Tibial nerve (tissue), 4 donors: ENCODE measurements around the gene BRMS1. TPM values are rescaled to one million over a fixed set of nuclear protein-coding genes. Genes with fewer than 3 reads are reported as not detected.

Experiments
- DNase-seq, 2 donors: peaks; one replicate each; pipeline ENCODE4 v3.0.0-alpha.2; 2019; ENCODE audit warnings: low spot score in 2 of 2
- H3K27ac ChIP-seq, 4 donors: fragments of 200-600 bp; sonication (generic) in 3 of 4; one replicate each; pipeline ENCODE4 v1.5.1; 2017 to 2019; ENCODE audit warnings: mild to moderate bottlenecking in 1 of 4
- H3K27me3 ChIP-seq, 2 donors: fragments of 200-600 bp; sonication (generic) in 1 of 2; one replicate each; pipeline versions ENCODE4 v1.5.1 to v1.6.0; 2017 to 2019
- H3K36me3 ChIP-seq, 3 donors: fragments of 200-600 bp; sonication (generic); one replicate each; pipeline ENCODE4 v1.5.1; 2018 to 2019
- H3K4me1 ChIP-seq, 4 donors: fragments of 200-600 bp; sonication (generic) in 3 of 4; one replicate each; pipeline ENCODE4 v1.5.1; 2017 to 2019
- H3K4me3 ChIP-seq, 4 donors: fragments of 200-600 bp; sonication (generic) in 3 of 4; one replicate each; pipeline ENCODE4 v1.5.1; 2017 to 2019; ENCODE audit warnings: mild to moderate bottlenecking in 1 of 4, moderate library complexity in 1 of 4
- H3K9me3 ChIP-seq, 4 donors: fragments of 200-600 bp; sonication (generic) in 3 of 4; one replicate each; pipeline ENCODE4 v1.5.1; 2017 to 2019
- EP300 ChIP-seq, 2 donors: sonication (generic); formaldehyde crosslinking; IDR thresholded peaks; one replicate each; pipeline ENCODE4 v1.6.1; 2017; ENCODE audit warnings: antibody characterized with exemption in 2 of 2, mild to moderate bottlenecking in 1 of 2
- POLR2A ChIP-seq, 2 donors: fragments of 450-650 bp; IDR thresholded peaks; one replicate each; pipeline ENCODE4 v1.6.1; 2017; ENCODE audit warnings: antibody characterized with exemption in 2 of 2, mild to moderate bottlenecking in 2 of 2, moderate library complexity in 2 of 2
- WGBS, 2 donors: methylation state at CpG; one replicate each; pipeline ENCODE4 v1.1.5; 2018; 5-methylcytosine and 5-hydroxymethylcytosine counted together
- total RNA-seq, 4 donors: library from RNA; depleted of rRNA; stranded (reverse); fragments of >200 nt; gene quantifications; one replicate each; pipeline ENCODE4 v1.1.0, GENCODE V29; 2016
- TF ChIP-seq, protein P1 (sequence below), 5 experiments: fragments of 200-600 bp in 3 of 5; fragments of 450-650 bp in 2 of 5; sonication (generic) in 3 of 5; IDR thresholded peaks; one replicate each; pipeline ENCODE4 v1.5.1; 2016 to 2019; ENCODE audit warnings: antibody characterized with exemption in 5 of 5, mild to moderate bottlenecking in 3 of 5, moderate library complexity in 2 of 5

The BRMS1 gene
- total RNA-seq, 4 donors from 2014 or later, result 27.2 to 44.7 (median 34.8) TPM

- Histone ChIP-seq H3K4me3 (no peak overlapping the region), H3K9me3 (no peaks in the 10 kb centered on the region), H3K4me1 (peaks cover 0 to 38% (median 25%) of the 10 kb centered on the region in 4 donors), H3K27me3 (no peaks in the 10 kb centered on the region), H3K27ac (no peak overlapping the region), H3K36me3 (peaks cover 0 to 76% (median 30%) of the 10 kb centered on the region in 3 donors)
- 70 to 85% methylated on average over 12 to 16 of the region's 17 CpGs for WGBS, 2 donors
- TF ChIP-seq POLR2A (IDR thresholded peaks at IDR 0.05) (no peak), EP300 (IDR thresholded peaks at IDR 0.05) (no peak)
- TF ChIP-seq, protein P1, sequence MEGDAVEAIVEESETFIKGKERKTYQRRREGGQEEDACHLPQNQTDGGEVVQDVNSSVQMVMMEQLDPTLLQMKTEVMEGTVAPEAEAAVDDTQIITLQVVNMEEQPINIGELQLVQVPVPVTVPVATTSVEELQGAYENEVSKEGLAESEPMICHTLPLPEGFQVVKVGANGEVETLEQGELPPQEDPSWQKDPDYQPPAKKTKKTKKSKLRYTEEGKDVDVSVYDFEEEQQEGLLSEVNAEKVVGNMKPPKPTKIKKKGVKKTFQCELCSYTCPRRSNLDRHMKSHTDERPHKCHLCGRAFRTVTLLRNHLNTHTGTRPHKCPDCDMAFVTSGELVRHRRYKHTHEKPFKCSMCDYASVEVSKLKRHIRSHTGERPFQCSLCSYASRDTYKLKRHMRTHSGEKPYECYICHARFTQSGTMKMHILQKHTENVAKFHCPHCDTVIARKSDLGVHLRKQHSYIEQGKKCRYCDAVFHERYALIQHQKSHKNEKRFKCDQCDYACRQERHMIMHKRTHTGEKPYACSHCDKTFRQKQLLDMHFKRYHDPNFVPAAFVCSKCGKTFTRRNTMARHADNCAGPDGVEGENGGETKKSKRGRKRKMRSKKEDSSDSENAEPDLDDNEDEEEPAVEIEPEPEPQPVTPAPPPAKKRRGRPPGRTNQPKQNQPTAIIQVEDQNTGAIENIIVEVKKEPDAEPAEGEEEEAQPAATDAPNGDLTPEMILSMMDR (IDR thresholded peaks at IDR 0.05), result no peak
- DNase-seq, result no peak
These were observed 6.4 kb downstream of the BRMS1 start for GRCh38 chr11:66338276-66339161.

- Histone ChIP-seq H3K4me3 (no peak overlapping the region), H3K9me3 (no peaks in the 10 kb centered on the region), H3K27ac (peak overlapping the region in 3 of 4 donors; percentile 14 to 78 (median 34))
These were observed 7.6 kb downstream of the BRMS1 start for GRCh38 chr11:66337103-66337899.

DNA sequence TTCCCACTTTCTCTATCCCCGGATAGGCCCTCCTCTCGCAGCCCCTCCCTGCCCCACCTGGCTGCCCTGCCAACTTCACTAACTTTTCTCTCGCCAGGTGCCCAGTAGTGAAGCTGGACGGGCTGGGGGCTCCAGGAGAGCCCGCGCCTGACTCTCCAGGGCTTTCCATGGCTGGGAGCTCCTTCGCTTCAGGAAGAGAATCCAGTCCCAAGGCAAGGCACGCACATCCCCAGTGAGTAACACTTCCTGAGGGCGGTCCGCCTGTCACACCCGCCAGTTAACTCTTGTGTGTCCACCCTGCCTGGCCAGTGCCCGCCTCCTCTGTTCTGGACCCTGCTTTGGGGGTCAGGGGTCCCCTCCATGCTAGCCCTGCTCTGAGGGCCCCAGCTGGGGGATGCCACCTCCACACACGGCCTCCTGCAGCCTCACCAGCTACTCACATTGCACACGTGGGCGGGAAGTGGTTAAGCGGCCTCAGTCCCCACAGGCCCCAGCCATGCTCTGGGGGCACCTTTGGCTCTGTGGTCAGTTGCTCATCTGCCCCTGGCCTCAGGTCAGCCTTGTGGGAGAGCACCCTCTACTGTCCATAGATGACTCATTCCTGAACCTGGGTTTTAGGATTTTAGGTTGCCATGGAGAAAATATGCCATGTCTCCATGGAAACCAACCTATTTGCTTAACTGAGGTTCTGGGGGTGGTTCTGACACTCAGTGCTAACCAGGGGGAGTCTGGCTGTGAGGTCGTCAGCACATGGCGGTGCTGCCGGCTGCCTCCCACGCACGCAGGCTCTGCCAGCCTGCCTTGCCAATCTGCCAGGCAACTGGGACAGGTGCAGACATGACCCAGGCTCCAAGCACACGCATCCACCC is 8.4 kb downstream of the BRMS1 start, which contains the start of gene RIN1:
TSS of gene RIN1 (minus strand) at position 201 of the 869 bp plus-strand sequence. CDS start at position 169, 32 bp downstream.
- H3K9me3 ChIP-seq, result no peaks in the 10 kb centered on the region

More at GRCh38 chr11:66337103-66337899, 7.6 kb downstream of the BRMS1 start:
- peaks cover 0 to 76% (median 29%) of the 10 kb centered on the region in 3 donors for H3K36me3 ChIP-seq
- WGBS, 2 donors, result 41 to 52% methylated on average over 11 to 17 of the region's 18 CpGs
- TF ChIP-seq, protein P1 (IDR thresholded peaks at IDR 0.05), result no peak
- TF ChIP-seq POLR2A (IDR thresholded peaks at IDR 0.05) (no peak), EP300 (IDR thresholded peaks at IDR 0.05) (no peak)
- no peak for DNase-seq
- H3K4me1 ChIP-seq, result peaks cover 0 to 30% (median 24%) of the 10 kb centered on the region in 4 donors
- no peaks in the 10 kb centered on the region for H3K27me3 ChIP-seq

DNA sequence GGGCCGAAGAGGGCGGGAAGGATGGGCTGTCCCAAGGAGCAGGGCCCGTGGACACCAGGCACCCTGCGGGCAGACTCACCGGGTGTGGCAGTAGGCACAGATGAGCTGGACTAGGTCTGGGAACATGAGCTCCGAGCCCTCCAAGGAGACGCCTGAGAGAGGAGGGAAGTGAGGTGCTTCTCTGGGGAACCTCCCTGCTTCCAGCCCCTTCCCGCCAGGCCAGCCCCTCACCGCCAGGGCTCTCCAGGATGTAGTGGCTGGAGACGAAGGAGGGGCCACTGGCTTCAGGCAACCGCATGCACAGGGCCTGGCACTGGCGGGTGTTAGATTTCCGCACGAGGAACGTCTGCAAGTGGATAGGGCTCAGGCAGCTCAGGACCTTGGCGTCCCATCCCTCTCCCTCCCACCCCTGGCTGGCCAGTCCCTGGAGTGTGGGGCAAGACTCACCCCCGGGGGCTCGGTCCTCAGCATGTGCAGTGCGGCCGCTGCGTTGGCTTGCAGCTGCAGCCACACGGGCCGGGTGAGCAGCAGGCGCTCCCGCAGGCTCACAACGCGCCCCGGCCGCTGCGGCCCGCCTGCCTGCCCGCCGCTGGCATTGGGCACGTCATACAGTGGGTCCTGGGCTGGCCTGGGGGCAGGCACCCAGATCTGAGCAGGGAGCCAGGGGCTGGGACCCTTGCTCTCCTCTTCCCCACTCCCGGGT is 9.2 kb downstream of the BRMS1 start:
- peak overlapping the region; percentile 32 to 65 (median 56) for H3K4me3 ChIP-seq
- H3K9me3 ChIP-seq, result no peaks in the 10 kb centered on the region
- peaks cover 0 to 30% (median 24%) of the 10 kb centered on the region in 4 donors for H3K4me1 ChIP-seq
- no peak for DNase-seq
- WGBS, 2 donors, result 10 to 12% methylated on average over 24 to 30 of the region's 35 CpGs
- TF ChIP-seq POLR2A (IDR thresholded peaks at IDR 0.05) (no peak), EP300 (IDR thresholded peaks at IDR 0.05) (no peak)
- TF ChIP-seq, protein P1 (IDR thresholded peaks at IDR 0.05), result no peak
- H3K36me3 ChIP-seq, result peaks cover 0 to 71% (median 15%) of the 10 kb centered on the region in 3 donors
- H3K27ac ChIP-seq, result peak overlapping the region in 3 of 4 donors; percentile 69 to 78 (median 76)
- H3K27me3 ChIP-seq, result no peaks in the 10 kb centered on the region

More for the DNA sequence above, 8.4 kb downstream of the BRMS1 start, which contains the start of gene RIN1:
- Histone ChIP-seq H3K36me3 (peaks cover 0 to 76% (median 21%) of the 10 kb centered on the region in 3 donors), H3K4me1 (peaks cover 0 to 30% (median 24%) of the 10 kb centered on the region in 4 donors), H3K4me3 (peak within 1 kb of the TSS; percentile 32 to 65 (median 56)), H3K27ac (peak within 1 kb of the TSS in 3 of 4 donors; percentile 69 to 78 (median 76)), H3K27me3 (no peaks in the 10 kb centered on the region)
- TF ChIP-seq EP300 (IDR thresholded peaks at IDR 0.05), result peak in 1 of 2 donors; percentile 15
- no peak for TF ChIP-seq POLR2A (IDR thresholded peaks at IDR 0.05)
- TF ChIP-seq, protein P1 (IDR thresholded peaks at IDR 0.05), result peak; percentile 9 to 54 (median 30)
- WGBS, 2 donors, result 7 to 9% methylated on average over 19 to 22 of the region's 22 CpGs
- no peak for DNase-seq
